HG02885 (cell line): ENCODE data around the gene C16orf96.
A peak's percentile ranks its signal among the peaks of the same experiment; 100 is the strongest.

Experiments
- ATAC-seq: cut with Tn5 transposase; IDR thresholded peaks from one replicate; pipeline ENCODE4 v1.9.1; 2021; ENCODE audit warnings: mild to moderate bottlenecking; ENCODE audit not compliant: unreplicated experiment, poor library complexity

Gene C16orf96

DNA sequence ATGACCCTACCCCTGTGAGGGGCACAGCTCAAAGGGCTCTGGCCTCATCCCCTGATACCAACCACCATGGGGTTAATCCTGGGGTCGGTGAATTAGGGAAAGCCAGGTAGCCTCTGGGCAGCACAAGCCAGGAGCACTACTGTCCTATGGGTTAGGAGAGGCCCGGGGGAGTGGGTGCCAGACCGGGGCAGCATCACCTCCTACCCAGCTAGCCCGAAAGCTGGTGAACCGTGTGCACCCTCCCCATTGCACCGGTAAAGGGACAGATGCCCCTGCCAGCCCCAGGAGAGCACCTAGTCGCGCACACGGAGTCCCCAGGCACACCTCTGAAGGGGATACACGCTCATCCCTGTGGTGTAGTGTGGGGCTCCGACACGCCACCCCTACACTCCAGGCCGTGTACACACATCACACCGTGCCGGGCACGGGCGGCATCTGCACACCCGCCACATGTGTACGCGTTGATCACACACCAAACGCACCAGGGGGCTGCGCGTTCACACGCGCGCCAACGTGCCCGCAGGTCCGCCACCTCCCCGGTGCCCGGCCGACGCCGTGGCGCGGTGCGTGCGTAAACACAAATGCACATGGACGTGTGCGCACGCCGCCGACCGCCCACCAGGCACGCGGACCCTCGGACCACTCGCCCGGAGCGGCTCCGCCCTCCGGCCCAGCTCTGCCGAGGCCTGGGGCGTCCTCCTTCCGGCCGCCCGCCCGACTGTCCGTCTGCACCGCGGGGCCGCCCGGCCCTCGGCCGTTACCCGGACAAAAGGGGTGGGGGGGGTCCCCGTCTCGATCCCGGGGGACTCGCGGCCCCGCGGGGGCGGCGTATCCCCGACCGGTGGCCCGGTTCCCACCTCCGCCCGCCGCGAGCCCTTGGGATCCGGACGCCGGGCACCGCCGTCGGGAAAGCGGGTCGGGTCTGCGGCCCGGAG lies 57.8 kb downstream of the C16orf96 start:
- no peak for ATAC-seq

DNA sequence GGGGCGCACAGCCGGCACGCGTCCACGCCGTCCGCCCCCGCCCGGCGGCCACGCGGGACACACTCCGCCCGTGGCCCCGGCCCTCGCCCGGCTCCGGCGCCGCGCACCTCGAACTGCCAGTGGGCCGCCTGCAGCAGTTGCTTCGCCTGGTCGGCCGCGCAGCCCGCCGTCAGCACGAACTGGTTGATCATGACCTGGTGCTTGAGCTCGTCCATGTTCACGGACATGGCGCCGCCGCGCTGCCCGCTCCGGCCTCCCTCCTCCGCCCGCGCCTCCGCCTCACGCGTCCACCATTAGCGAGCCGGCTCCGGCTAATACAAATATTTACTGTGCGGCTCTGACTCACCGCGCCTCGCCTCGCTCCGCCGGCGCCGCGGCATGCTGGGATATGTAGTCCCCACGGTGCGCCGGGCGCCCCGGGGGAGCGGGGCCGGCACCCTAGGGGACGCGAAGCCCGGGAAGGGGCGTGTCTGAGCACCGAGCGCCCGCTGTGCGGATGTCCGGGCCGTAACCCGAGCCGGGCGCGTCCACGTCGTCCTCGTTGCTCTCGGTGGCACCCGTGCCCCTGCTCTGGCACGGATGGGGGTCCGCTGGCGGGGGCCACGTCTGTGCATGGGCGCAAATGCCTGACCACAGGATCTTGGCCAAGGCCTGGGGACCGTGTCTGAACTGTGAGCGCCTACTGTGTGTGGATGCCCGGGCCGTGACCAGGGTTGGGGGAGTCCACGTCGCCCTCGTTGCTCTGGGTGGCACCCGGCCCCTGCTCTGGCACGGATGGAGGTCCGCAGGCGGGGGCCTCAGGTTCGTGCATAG lies 58.6 kb downstream of the C16orf96 start, which contains the start of gene UBALD1:
UBALD1 (minus strand) TSS at position 318 of the 813 bp plus-strand sequence; CDS start at position 227, 91 bp downstream.
- peak; percentile 62 for ATAC-seq

DNA sequence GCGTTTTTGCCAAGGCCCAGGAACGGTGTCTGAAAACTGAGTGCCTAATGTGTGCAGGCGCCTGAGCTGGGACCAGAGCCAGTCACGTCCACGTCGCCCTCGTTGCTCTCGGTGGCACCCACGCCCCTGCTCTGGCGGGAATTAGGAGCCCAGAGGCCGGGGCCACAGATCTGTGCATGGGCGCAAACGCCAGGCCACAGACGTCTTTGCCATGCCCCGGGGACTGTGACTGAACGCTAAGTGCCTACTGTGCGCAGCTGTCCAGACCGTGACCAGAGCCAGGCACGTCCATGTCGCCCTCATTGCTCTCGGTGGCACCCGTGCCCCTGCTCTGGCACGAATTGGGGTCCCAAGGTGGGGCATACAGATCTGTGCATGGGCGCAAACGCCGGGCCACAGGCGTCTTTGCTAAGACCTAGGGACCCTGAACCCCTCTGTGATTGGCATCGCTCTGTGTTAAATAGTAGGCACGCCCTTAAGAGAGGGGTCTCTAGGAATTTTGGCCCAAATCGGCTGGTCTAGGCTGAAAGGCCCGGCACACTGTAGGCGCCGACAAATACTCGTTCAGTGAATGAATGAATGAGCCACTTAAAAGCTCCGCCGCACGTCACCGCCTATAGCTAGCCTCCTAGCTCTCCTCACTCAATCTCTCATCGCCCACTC lies 59.4 kb downstream of the C16orf96 start:
- ATAC-seq = no peak

DNA sequence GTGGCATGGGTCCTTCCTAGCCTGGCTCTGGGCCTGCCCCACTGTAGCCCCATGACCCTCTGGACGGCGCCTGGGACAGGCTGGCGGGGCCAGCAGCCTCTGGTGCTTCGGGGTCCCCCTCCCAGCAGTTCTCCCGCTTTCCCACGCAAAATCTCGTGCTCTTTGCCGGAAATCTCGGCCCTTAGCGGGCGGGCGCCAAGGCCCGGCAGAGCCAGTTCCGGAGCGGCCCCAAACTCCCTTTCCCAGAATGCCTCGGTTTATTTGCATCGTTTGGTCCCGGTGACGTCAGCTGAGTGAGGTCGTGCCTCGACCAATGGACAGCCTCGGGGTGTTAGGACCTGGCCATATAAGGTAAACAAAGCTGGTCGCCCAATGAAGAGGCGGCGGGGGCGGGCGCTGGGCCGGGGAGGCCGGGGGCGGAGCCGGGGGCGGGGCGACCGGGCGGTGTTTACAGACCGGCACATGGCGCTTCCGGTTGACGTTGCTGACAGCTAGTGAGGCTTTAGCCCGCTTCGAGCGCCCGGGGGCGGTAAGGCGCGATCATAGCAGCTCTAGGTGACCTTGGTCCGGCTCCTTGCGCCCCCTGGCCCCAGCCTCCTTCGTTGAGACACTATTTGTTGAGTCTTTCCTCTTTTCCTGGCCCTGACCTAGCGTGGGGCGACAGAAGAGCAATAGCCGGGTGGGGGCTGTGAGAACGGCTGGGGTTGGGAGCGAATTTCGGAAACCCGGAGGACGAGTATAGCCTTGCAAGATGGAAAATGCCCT lies 60.1 kb downstream of the C16orf96 start:
- peak; percentile 74 for ATAC-seq

DNA sequence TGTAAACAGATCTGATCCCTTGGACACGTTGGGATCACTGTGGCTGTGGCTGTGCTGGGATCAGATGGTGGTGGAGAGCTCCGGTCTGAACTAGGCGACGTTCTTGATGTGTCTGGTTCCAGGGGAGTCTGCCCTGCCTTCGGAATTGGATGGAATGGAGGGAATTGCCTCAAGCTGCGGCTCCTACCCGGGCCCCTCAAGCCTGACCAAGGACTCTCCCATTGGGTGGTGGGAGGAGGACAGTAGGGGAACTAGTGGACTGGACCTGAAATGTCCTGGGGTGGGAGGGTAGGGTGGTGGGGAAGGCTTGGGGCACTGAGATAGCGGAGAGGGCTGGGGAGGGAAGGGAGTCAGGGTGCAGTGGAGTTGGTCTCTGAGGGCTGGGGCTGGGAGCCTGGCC lies 61.7 kb downstream of the C16orf96 start:
- no peak for ATAC-seq

DNA sequence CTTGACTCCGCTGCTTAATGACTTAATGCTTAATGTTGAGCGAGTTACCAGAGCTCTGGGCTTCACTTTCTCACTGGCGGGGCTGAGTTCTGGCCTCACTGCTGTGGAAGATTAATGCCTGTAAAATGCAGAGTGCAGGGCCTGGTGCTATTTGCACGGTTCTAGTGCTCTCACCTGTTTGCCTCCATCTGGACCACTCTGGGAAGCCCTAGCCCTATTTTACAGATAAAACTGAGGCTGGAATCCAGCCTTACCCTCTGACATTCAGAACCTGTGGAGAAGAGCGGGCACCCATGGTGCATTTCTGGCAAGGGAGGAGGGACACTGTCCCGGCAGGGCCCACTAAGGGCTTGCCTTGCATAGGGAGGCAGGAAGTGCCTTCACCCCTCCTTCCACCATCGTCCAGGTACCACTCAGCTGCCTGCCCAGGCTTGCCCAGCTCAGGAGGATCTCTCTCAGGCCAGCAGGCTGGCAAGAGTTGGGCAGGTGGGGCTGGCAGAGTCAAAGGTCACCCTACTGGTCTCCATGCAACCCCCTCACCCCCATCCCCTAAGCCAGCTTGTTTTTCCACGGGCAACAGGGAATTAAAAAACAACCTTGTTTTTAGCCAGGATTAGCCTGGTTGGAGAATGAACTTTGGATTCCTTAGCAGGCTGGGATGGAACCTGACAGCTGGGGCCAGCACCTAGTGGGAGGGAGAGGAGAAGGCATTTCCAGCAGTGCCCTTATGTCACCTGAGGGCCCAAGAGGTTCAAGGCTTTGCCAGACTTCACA lies 62.7 kb downstream of the C16orf96 start:
- no peak for ATAC-seq

DNA sequence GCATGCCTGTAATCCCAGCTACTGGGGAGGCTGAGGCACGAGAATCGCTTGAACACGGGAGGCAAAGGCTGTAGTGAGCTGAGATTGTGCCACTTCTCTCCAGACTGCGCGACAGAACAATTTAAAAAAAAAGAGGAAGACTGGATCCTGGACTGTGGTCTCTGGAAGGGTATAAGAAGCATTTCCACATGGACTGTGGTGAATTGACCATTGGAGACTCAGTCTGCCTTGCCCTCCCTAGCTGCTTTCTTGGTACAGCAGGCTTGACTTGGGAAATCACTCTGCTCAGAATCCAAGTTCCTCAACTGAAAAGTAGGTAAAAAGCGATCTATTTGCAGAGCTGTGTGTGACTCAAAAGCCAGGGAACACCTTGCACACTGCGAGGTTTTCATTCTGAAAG lies 67.5 kb downstream of the C16orf96 start:
- no peak for ATAC-seq

DNA sequence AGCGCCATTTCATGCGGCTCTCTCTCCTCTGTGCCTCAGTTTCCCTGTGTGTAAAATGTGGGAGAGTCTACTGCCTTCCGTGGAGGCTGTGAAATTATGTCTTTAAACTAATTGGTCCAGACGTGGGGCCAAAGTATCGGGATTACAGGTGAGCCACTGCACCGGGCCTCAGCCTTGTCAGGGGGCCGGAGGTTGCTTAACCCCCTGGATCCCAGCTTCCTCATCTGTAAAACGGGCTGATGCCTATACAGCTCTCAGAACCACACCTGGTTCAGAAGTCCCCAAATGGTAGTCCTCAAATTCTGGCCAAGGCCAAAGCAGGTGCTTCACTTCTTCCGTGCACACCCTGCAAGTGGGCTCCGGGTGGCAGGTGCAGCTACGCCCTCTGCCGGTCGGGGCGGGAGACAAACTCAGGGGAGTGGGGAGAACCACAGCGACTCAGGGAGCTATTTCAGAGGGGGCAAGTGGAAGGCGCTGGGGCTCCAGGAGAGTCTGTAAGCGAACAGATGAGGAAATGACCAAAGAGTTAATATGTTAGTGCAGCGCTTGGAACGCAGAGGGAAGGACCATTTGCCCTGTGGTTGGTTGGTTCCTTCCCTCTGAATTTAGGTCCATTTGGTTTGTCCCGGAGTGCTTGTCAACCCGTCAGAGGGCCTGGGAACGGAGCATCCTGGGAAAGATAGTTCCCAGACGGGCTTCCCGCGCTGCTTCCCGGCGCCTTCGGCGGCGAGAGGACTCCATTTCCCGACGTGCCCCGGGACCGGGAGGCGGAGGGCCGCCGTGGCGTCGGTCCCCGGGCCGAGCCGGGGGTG lies 68.1 kb downstream of the C16orf96 start, which contains the start of gene MGRN1:
MGRN1 (plus strand) TSS at position 812 of the 812 bp plus-strand sequence. CDS start 135 bp downstream, outside the sequence.
- peak; percentile 75 for ATAC-seq

DNA sequence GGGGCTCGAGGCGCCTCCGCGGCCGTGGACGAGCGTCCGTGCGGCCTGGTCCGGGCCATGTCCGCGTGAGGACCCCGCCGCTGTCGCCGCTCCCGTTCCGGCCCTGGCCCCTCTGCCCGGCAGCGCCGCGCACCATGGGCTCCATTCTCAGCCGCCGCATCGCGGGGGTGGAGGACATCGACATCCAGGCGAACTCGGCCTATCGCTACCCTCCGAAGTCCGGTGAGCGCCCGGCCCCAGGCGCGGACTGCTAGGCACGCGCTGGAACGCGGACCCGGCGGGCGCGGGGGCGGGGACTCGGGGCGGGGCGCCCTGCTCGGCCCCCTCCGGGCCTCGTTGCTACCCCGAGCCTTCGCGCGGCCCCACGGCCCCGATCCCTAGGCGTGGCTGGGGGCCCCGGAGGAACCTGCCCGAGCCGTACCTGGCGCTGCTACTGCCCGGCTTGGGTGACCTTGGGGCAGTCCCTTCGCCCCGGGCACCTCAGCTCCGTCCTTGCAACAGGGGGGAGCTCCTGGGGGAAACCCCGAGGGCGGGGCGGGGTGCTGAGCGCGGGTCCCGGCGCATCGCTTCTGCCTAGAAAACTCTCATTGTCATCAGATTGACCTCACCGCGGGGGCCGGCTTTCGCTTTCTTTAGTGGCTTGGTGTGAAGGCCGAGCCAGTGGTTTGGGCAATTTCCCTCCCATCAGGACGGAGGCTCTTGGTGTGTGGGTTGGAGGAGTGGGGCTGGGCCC lies 68.9 kb downstream of the C16orf96 start:
- ATAC-seq = peak; percentile 57

DNA sequence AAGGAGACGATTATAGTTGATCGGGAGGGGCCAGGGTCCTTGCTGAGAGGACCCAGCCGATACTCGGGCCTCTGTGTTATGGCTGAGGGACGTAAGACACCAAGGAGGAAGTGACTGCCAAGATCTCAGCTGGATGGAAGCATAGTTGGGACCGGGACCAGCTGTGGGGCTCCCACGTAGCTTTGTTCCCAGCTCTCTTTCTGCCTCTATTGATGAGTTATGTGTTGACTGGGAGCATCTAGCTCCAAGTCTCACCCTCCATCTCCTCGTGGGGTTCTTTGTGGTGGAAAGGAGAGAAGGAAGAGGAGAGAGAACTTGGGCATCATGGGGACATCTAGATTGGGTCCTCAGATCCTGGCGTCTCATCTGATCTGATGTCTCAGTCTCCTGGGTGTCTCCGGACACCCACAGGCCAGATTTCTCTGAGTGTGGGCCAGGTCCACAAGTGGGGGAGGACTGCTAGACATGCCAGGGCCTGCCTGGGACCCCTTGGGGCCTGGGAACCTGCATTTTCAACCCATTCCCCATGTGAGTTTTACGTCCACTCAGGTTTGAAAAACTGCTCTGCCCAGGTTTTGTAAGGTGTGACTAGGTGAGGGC lies 69.5 kb downstream of the C16orf96 start:
- ATAC-seq = no peak

DNA sequence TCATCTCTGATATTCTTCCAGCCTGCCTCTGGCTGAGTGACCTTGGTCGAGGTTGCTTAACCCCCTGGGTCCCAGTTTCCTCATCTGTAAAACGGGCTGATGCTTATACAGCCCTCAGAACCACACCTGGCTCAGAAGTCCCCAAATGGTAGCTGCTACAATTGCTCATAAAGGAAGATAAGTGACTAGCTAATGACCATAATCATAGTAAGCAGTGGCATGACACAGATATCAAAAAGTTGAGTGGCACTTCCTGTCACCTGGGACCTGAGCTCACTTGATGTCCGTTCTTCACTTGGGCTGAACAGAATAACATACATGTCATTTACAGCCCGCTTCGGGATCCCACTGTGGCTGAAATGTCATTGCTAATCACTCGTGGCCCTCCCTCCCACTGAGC lies 70.3 kb downstream of the C16orf96 start:
- ATAC-seq = no peak

DNA sequence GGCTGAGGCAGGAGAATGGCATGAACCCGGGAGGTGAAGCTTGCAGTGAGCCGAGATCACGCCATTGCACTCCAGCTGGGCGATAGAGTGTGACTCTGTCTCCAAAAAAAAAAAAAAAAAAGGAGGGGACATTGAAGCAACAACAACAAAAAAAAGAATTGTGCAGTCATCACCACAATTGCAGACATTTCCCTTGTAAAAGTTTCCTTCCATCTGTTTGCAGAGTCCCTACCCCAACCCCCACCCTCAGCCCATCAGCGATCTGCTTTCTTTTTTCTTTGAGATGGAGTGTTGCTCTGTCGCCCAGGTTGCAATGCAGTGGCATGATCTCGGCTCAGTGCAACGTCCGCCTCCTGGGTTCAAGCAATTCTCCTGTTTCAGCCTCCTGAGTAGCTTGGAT lies 72.1 kb downstream of the C16orf96 start:
- ATAC-seq = no peak

DNA sequence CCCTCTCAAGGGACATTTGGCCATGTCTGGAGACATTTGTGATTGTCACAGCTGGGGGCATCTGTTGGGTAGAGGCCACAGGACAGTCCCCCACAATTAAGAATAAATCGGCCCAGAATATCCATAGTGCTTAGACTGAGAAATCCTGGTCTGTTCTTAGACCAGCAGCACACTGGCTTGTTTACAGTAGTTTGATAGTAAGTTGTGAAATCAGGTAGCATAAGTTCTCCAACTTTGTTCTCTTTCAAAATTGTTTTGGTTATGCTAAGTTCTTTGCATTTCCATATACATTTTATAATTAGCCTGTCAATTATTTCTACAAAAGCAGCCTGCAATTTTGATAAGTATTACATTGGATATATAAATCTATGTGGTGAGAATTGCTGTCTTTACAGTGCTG lies 75.3 kb downstream of the C16orf96 start:
- no peak for ATAC-seq

DNA sequence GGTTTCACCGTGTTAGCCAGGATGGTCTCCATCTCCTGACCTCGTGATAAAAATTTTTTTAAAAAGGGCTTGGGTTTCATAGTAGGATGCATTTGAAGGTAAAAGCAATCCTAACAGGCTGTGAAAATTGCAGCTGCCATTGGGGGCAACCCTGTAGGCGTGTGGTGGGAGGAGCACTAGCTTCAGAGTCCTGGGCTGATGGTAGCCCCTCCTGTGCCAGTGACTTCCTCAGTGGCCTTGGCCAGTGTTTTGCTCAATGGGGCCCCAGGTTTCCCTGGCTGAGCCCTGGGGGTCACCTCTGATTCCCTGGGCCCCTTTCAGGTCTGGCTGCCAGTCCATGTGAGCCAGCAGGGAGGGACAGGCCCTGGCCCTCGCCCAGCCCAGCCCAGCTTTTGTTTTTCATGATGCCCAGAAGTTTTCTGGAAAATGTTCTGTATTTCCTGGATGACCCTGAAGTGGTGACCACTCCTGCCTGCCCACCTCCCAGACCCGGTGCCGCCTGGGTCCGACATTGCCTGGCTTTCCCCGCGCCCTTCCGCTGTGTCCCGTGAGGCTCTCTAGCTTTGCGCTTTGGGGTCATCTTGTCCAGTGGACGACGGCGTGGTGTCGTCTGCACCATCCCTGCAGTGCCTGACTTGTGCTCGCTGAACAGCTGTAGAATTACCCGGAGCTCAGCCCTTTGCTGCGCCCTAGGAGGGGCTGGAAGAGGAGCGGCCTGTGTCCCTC lies 77.9 kb downstream of the C16orf96 start:
- no peak for ATAC-seq

DNA sequence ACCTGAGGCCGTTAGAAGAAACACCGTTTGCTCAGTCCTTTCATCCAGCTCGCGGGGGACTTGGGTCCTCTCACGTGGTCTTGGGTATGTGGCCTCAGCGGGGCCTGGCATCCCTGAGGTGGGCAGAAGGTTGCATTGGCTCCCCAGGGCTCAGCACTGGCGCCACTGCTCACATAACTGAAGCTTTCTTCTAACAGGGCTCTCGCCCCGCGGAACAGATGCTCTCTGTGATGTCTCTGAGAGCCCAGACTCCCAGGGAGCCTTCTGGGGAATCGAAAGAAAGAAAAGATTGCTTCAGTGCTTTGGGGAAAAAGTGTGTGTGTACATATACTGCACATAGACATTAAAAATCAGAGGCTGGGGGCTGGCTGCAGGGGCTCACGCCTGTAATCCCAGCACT lies 78.6 kb downstream of the C16orf96 start:
- ATAC-seq = no peak

DNA sequence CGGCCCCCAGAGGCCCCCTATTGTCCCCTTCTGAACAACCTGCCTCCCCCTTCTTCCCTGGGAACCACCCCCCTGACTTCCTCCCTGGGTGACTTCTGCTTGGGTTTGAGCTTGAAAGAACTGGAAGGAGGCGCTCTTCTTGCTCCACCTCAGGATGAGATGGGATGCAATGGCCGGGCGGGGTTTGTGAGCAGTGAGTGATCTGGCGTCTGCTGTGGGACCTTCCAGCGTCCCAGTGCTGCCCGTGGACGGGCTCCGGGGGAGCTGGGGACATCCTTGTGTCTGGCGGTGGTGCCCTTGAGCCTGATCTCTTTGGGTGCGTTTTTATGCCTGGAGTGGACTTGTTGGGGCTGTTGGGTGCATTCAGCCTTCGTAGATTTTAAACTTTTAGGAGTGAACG lies 80.1 kb downstream of the C16orf96 start:
- ATAC-seq = no peak
